Measurements from ENCODE around the gene OR5B21.

Gene OR5B21

DNA sequence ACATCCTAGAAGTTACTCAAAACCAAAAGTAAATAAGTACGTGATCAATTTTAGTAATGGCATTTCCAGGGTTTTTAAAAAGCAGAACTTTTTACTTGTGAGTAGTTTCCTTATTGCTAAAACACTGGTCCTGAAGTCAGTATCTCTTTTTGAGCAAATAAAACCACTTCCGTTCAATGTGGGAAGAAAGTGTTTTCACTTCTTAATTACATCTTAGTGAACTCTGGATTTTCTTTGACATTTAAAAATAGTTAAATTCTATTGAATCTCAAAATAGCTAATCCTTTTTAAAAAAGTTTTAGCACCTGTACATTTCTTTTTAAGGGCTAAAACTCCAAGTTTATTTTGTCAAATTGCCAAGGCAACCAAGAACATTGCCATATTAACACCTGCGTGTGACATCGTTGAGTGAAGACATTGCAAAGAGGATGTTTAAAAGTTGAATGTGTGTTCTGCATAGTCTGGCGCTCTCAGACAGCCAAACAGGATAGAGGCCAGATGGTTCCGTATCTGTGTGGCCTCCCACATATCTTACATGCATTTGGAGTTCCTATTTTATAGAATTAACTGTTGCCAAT, 17.2 kb upstream of the OR5B21 start:
- TF ChIP-seq, protein P1, sequence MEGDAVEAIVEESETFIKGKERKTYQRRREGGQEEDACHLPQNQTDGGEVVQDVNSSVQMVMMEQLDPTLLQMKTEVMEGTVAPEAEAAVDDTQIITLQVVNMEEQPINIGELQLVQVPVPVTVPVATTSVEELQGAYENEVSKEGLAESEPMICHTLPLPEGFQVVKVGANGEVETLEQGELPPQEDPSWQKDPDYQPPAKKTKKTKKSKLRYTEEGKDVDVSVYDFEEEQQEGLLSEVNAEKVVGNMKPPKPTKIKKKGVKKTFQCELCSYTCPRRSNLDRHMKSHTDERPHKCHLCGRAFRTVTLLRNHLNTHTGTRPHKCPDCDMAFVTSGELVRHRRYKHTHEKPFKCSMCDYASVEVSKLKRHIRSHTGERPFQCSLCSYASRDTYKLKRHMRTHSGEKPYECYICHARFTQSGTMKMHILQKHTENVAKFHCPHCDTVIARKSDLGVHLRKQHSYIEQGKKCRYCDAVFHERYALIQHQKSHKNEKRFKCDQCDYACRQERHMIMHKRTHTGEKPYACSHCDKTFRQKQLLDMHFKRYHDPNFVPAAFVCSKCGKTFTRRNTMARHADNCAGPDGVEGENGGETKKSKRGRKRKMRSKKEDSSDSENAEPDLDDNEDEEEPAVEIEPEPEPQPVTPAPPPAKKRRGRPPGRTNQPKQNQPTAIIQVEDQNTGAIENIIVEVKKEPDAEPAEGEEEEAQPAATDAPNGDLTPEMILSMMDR (conservative IDR thresholded peaks at IDR 0.05): no peak
- peak overlapping the region; percentile 28; the same call in 1 of the 2 replicates for H3K27ac ChIP-seq

DNA sequence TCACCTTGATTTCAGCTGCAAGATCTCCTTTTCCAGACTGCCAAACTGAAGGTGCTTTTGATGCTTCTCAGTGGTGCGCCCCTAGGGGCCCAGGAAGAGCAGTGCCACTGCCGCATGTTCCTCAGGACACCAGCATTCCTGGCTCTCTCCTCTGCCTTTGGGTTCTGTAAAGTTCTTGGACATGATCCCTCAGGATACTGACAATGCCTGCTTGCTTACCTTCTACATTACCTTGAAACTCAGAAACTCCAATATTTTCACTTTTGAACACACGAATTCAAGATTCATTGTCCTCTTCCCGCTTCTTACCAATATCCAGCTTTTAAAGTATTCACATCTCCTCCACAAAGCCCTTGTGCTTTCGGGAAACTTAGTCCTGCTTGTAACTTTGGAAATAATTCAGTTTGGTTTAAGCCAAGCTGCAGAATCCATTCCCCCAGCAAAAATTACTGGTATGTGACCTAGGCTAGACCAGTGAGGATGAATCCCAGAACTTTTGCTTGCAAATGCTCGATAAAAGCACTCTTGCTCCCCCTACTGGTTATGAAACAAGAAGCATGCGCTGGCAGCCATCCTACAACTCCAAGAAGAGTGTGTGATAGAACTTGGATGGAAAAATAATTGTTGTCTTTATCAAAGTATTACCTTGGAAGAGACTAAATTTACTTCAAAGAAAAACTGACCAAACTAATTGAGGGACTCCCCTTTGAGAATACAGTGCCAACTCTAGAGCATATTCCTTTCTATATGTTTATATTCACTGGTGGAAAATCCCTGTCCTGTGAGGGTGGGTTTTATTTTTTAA, 16.5 kb upstream of the OR5B21 start:
- H3K27ac ChIP-seq: peak overlapping the region; percentile 28; the same call in 1 of the 2 replicates
- TF ChIP-seq, protein P1 (conservative IDR thresholded peaks at IDR 0.05): peak; percentile 84

DNA sequence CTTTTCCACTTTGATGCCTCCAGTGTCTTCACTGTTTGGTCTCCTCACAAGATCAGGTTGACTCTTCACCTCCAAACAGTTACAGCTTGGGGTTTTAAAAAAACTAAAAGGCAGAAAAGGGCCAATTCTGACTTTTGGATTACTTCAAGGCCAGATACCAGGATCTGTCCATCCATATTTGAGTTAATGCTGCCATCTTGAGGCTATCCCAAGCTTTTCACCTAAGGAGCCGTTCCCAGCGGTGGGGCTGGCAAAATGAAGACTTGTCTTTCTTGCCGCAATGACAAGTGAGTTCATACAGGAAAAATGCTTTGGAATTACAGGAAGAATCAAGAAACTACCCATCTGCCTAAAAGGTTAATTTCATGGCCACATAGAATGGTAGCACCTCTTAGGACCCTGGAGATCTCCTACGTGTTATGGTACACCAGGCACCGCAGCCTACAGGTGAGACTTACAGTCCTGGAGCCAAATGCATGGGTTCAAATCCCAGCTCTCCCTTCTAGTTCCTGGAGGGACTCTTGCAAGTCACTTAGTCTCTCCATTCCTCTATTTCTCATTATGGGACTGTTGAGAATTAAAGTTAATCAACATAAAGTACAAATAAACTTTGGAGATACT, 6.0 kb upstream of the OR5B21 start:
- TF ChIP-seq, protein P1 (conservative IDR thresholded peaks at IDR 0.05): peak; percentile 74
- no peak overlapping the region for H3K27ac ChIP-seq

DNA sequence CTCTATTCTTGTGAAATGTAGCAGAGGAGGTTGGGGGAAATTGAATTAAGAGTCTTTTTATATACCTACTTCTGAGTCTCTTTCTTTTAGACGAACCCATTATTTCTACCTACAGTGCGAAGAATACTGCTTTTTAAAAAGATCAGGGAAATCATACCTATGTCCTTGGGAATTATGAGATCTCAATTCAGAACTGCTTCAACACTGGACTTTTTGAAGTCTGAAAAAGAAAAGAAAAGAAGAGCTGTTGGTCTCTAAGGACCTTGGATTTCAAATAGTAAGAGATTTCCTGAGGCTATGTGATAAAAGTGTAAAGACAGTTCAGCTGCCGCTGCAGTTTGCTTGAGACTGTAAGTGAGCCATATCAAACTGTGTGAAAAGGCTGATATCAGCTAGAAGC, 3.7 kb upstream of the OR5B21 start:
- H3K27ac ChIP-seq: no peak overlapping the region
- TF ChIP-seq, protein P1 (conservative IDR thresholded peaks at IDR 0.05): no peak

DNA sequence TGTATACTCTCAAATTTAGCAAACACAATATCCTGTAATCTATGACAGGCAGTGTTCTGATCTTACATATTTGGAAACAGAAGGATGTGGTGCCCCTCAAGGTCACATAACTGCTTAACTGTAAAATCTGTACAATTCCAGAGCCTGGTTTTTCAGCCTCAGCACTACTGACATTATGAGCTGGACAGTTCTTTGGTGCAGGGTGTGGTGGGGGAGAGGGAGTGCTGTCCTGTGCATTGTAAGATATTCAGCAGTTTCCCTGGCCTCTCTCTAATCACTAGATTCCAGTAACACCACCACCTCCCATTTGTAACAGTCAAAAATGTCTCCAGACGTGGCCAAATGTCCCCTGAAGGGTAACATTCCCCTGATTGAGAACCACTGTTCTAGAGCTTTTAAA, 1.8 kb upstream of the OR5B21 start:
- TF ChIP-seq, protein P1 (conservative IDR thresholded peaks at IDR 0.05): no peak
- no peak overlapping the region for H3K27ac ChIP-seq

DNA sequence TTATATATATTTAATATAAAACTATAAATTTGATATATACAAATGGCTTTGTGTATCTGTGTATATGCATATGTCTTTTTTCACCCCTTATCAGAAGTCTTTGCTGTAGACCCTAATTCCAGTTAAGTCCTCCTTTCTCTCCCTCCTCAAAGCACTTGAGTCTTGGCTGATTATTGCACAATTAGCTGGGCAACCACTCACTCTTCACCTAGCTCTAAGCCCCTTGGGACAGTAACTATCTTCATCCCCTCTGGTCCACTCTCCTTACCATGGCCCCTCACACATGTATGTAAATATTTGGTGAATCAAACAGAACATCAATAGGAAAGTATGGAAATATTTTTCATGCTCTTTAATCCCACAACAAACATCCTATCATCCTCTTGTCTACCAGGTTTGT, 909 bp upstream of the OR5B21 start:
- TF ChIP-seq, protein P1 (conservative IDR thresholded peaks at IDR 0.05): no peak
- no peak overlapping the region for H3K27ac ChIP-seq

DNA sequence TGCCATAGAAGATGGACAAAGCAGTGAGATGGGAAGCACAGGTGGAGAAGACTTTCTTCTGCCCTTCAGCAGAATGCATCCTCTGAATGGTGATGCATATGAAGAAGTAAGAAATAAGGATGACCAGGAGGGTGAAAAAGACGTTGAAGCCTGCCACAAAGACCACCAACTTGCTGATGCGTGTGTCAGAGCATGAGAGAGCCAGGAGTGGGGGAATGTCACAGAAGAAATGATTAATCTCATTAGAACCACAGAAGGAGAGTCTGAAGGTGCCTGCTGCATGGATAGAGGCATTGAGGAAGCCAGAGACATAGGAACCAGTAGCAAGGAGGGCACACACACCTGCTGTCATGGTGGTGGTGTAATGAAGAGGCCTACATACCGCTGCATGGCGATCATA, 550 bp downstream of the OR5B21 start:
- H3K27ac ChIP-seq: no peak overlapping the region
- TF ChIP-seq, protein P1 (conservative IDR thresholded peaks at IDR 0.05): no peak

All from VCaP (cell line).